Activated CD4-positive, alpha-beta T cell treated with anti-CD3 and anti-CD28 coated beads, Interleukin-2, Interleukin-6, amounts not matched to agents 100 ng/mL and 50 ng/mL, durations not matched to agents 16 hours and 8 hours (primary cell): Measurements from ENCODE around the gene IL17RA.

Experiments used
- DNase-seq: peaks from one replicate; pipeline ENCODE4 v3.0.0-alpha.2; 2020

IL17RA gene

GRCh38 chr22:17085277-17086181 is 729 bp downstream of the IL17RA start:
- DNase-seq, result peak; percentile 20

GRCh38 chr22:17086296-17086695 is 1.5 kb downstream of the IL17RA start:
- no peak for DNase-seq

GRCh38 chr22:17086788-17087497 is 2.1 kb downstream of the IL17RA start:
- peak; percentile 12 for DNase-seq

GRCh38 chr22:17087498-17088131 is 2.8 kb downstream of the IL17RA start:
- peak; percentile 81 for DNase-seq

GRCh38 chr22:17090550-17090949 is 5.8 kb downstream of the IL17RA start:
- no peak for DNase-seq

GRCh38 chr22:17091851-17092250 is 7.1 kb downstream of the IL17RA start:
- no peak for DNase-seq

GRCh38 chr22:17093081-17093480 is 8.3 kb downstream of the IL17RA start:
- no peak for DNase-seq

- DNase-seq, result no peak
Observed at GRCh38 chr22:17095538-17095937, 10.7 kb downstream of the IL17RA start.

GRCh38 chr22:17096071-17096470 is 11.3 kb downstream of the IL17RA start:
- DNase-seq, result no peak

GRCh38 chr22:17097062-17097461 is 12.3 kb downstream of the IL17RA start:
- DNase-seq, result no peak

- no peak for DNase-seq
Observed at GRCh38 chr22:17097701-17098100, 12.9 kb downstream of the IL17RA start.

- peak; percentile 70 for DNase-seq
Observed at GRCh38 chr22:17098379-17098819, 13.6 kb downstream of the IL17RA start.

GRCh38 chr22:17100621-17101020 is 15.8 kb downstream of the IL17RA start:
- DNase-seq, result no peak

GRCh38 chr22:17101475-17102296 is 16.9 kb downstream of the IL17RA start:
- DNase-seq, result no peak

GRCh38 chr22:17102297-17102667 is 17.5 kb downstream of the IL17RA start:
- no peak for DNase-seq

GRCh38 chr22:17103351-17103750 is 18.6 kb downstream of the IL17RA start:
- no peak for DNase-seq

- no peak for DNase-seq
Observed at GRCh38 chr22:17104336-17104935, 19.6 kb downstream of the IL17RA start.

- DNase-seq, result no peak
Observed at GRCh38 chr22:17105143-17106129, 20.6 kb downstream of the IL17RA start.

- no peak for DNase-seq
Observed at GRCh38 chr22:17106161-17106784, 21.5 kb downstream of the IL17RA start.

- DNase-seq, result peak; percentile 45
Observed at GRCh38 chr22:17106785-17107546, 22.2 kb downstream of the IL17RA start.
